GM21717 (cell line): ENCODE results near the gene KCNG3.

Experiments used
- ATAC-seq: cut with Tn5 transposase; IDR thresholded peaks from one replicate; pipeline ENCODE4 v1.9.1; 2021; ENCODE audit warnings: mild to moderate bottlenecking, moderate library complexity; ENCODE audit not compliant: unreplicated experiment

Gene KCNG3

GRCh38 chr2:42493468-42494354 is at the start of gene KCNG3:
Gene KCNG3, minus strand, starts transcription at chr2:42493982. Its CDS starts 481 bp downstream, at chr2:42493501.
- ATAC-seq, result peak; percentile 62

GRCh38 chr2:42542871-42543270 is 49.1 kb upstream of the KCNG3 start:
- no peak for ATAC-seq

GRCh38 chr2:42537493-42537892 is 43.7 kb upstream of the KCNG3 start:
- no peak for ATAC-seq

- ATAC-seq, result no peak
These were observed 38.6 kb upstream of the KCNG3 start for GRCh38 chr2:42532397-42532796.

- no peak for ATAC-seq
These were observed 29.6 kb upstream of the KCNG3 start for GRCh38 chr2:42523341-42523740.

GRCh38 chr2:42522035-42522434 is 28.3 kb upstream of the KCNG3 start:
- ATAC-seq, result no peak

GRCh38 chr2:42519624-42520023 is 25.8 kb upstream of the KCNG3 start:
- ATAC-seq, result no peak

GRCh38 chr2:42516418-42516901 is 22.7 kb upstream of the KCNG3 start:
- no peak for ATAC-seq

- ATAC-seq, result no peak
These were observed 19.6 kb upstream of the KCNG3 start for GRCh38 chr2:42513252-42513918.

- ATAC-seq, result no peak
These were observed 16.9 kb upstream of the KCNG3 start for GRCh38 chr2:42510608-42511243.

- ATAC-seq, result no peak
These were observed 16.4 kb upstream of the KCNG3 start for GRCh38 chr2:42510191-42510590.

- ATAC-seq, result no peak
These were observed 10.8 kb upstream of the KCNG3 start for GRCh38 chr2:42504364-42505230.

GRCh38 chr2:42503291-42503690 is 9.5 kb upstream of the KCNG3 start:
- ATAC-seq, result no peak

GRCh38 chr2:42498497-42498896 is 4.7 kb upstream of the KCNG3 start:
- no peak for ATAC-seq

GRCh38 chr2:42495611-42496010 is 1.8 kb upstream of the KCNG3 start:
- no peak for ATAC-seq

GRCh38 chr2:42495234-42495581 is 1.4 kb upstream of the KCNG3 start:
- ATAC-seq, result no peak

GRCh38 chr2:42494355-42495233 is 812 bp upstream of the KCNG3 start:
- ATAC-seq, result peak; percentile 79

- ATAC-seq, result no peak
These were observed 903 bp downstream of the KCNG3 start for GRCh38 chr2:42492691-42493467.

GRCh38 chr2:42488297-42488696 is 5.5 kb downstream of the KCNG3 start:
- ATAC-seq, result no peak
